C4-2B (cell line): ENCODE results near the gene ASXL1.

ENCODE experiments used
- ZFX ChIP-seq: fragments of 450-650 bp; IDR thresholded peaks from 2 replicates; pipeline ENCODE4 v1.6.1; 2017
- TF ChIP-seq, protein P1 (sequence below): fragments of 450-650 bp; conservative IDR thresholded peaks from 2 replicates; pipeline ENCODE4 v1.5.1; 2017; ENCODE audit warnings: mild to moderate bottlenecking

DNA sequence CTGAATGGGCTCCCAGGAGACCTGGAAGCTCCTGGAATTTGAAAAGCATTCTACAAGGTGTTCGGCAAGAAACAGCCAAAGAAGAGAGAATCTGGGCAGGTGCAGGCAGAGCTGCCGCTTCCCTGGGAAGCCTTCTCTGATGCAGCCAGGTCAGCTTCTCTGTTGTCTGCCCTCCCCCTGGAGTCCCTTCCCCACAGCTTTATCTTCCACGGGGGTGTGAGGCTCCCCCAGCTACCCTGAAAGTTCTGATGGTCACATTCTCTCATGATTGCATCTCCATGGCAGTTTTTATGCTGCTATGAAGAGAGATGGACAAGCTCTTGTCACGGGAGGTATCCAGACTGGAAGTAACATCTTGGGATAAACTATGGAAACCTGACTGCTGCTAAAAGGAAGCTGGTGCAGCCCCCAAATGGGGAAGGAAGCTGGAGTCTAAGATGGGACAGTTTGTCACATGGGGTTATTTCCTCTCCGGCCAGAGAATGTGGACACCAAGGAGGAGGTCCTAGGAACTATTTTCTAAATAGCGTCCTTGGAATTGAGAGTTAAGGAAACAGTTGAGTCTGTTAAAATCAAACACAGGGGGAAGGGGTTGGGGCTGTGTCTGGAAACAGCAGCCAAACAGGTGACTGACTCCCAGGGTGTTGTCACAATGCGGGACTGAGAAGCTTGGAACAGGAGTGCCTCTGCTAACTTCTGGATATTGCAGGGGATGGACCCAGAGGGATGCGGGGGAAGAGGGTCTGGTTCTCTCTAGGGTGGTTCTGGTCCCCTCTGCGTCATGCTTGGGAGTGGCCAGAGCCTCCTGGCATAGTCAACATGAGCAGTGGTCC, 91.1 kb downstream of the ASXL1 start:
- TF ChIP-seq, protein P1, sequence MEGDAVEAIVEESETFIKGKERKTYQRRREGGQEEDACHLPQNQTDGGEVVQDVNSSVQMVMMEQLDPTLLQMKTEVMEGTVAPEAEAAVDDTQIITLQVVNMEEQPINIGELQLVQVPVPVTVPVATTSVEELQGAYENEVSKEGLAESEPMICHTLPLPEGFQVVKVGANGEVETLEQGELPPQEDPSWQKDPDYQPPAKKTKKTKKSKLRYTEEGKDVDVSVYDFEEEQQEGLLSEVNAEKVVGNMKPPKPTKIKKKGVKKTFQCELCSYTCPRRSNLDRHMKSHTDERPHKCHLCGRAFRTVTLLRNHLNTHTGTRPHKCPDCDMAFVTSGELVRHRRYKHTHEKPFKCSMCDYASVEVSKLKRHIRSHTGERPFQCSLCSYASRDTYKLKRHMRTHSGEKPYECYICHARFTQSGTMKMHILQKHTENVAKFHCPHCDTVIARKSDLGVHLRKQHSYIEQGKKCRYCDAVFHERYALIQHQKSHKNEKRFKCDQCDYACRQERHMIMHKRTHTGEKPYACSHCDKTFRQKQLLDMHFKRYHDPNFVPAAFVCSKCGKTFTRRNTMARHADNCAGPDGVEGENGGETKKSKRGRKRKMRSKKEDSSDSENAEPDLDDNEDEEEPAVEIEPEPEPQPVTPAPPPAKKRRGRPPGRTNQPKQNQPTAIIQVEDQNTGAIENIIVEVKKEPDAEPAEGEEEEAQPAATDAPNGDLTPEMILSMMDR = no peak
- no peak for TF ChIP-seq ZFX
